ENCODE results near the gene AADAT. TPM values are rescaled to one million over a fixed set of nuclear protein-coding genes. Genes with fewer than 3 reads are reported as not detected.

AADAT gene
- total RNA-seq, 1 donor from 2014 or later, result 36.3 TPM

DNA sequence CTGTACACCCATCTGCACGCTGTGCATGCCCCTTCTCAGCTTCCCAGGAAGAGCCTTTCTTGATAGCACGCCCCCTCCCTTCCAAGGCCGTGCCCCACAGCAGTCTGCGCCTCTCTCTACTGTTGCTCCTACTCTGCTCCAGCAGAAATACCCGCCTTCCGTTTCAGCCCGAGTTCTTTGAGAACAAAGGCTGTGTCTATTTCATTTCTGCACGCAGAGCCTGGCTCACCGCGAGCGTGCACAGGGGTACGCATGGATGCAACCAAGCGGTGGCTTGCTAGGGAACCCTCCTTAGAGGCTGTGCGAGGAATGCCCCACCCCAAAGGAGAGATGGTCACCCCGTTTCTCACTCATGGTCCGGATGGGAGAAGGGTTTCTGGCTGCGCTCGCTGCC lies 485 bp downstream of the AADAT start:
- Mint-ChIP-seq H3K4me1 (peaks cover 29% of the 10 kb centered on the region), H3K27me3 (ENCODE audit: low read depth) (no peaks in the 10 kb centered on the region), H3K27ac (peak overlapping the region; percentile 89), H3K9me3 (no peaks in the 10 kb centered on the region), H3K36me3 (peaks cover 19% of the 10 kb centered on the region), H3K4me3 (peak overlapping the region; percentile 92)
- TF ChIP-seq CTCF (IDR thresholded peaks at IDR 0.05; ENCODE audit: unreplicated experiment), result no peak
- peak in 1 of 2 experiments; percentile 45 for DNase-seq (ENCODE audit: low spot score in 2 of 2, unreplicated experiment in 2 of 2)

- no peak for TF ChIP-seq CTCF (IDR thresholded peaks at IDR 0.05; ENCODE audit: unreplicated experiment)
- Mint-ChIP-seq H3K4me3 (peak overlapping the region; percentile 92), H3K9me3 (peaks cover 4% of the 10 kb centered on the region), H3K36me3 (peaks cover 23% of the 10 kb centered on the region), H3K27me3 (ENCODE audit: low read depth) (no peaks in the 10 kb centered on the region), H3K27ac (peak overlapping the region; percentile 89), H3K4me1 (peaks cover 25% of the 10 kb centered on the region)
- DNase-seq (ENCODE audit: low spot score in 2 of 2, unreplicated experiment in 2 of 2), result no peak
Observed at GRCh38 chr4:170088716-170089115, 1.0 kb downstream of the AADAT start.

DNA sequence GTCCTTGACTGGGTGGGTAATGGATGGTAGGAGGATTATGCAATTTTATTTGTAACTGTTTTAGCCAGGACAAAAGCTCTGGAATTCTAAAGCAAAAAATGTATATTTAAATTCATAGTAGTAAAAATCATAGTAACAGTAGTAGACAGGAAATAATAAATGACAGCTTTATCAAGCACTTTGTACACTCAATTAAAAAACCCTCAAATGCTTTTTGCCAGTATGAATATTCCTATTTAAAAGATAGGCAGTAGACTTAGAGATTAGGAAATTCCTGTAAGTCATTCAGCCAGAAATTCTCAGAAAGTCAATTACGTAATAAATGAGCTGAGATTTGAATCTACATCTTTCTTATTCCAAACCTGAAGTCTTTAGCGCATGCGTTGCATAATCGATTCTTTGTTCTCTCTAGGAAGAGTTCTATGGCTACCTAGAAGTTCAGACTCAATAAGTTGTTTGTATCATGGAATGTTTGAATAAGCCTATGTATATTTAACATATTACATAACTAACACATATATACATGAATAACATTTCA lies 2.5 kb downstream of the AADAT start:
- no peaks in the 10 kb centered on the region for H3K27me3 Mint-ChIP-seq (ENCODE audit: low read depth)
- TF ChIP-seq CTCF (IDR thresholded peaks at IDR 0.05; ENCODE audit: unreplicated experiment), result no peak
- DNase-seq (ENCODE audit: low spot score in 2 of 2, unreplicated experiment in 2 of 2), result no peak
- no peak overlapping the region for H3K4me3 Mint-ChIP-seq
- peaks cover 38% of the 10 kb centered on the region for H3K36me3 Mint-ChIP-seq
- no peak overlapping the region for H3K27ac Mint-ChIP-seq
- peaks cover 10% of the 10 kb centered on the region for H3K9me3 Mint-ChIP-seq
- peaks cover 25% of the 10 kb centered on the region for H3K4me1 Mint-ChIP-seq

GRCh38 chr4:170083541-170083940 lies 6.2 kb downstream of the AADAT start:
- peaks cover 7% of the 10 kb centered on the region for H3K4me1 Mint-ChIP-seq
- H3K36me3 Mint-ChIP-seq, result peaks cover 70% of the 10 kb centered on the region
- DNase-seq (ENCODE audit: low spot score in 2 of 2, unreplicated experiment in 2 of 2), result no peak

DNA sequence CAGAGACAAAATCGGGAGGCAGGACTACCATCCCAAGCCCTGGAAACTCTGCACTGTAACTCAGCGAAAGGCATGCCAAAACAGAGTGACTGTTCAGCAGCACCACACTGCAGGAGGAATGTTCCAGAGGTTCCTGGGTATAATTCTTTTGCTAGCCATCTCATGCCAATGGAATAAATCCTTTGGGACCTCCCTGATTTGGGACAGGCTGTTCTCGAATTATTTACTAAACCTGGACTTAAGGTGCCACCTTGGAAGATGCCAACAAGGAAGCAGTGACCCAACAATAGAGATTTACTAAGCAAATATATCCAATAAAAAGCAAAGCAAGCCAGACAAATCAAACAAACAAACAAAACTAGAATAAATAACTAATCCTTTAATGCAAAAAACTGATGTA lies 9.3 kb downstream of the AADAT start:
- no peak for DNase-seq (ENCODE audit: low spot score in 2 of 2, unreplicated experiment in 2 of 2)
- peaks cover 24% of the 10 kb centered on the region for H3K9me3 Mint-ChIP-seq
- H3K36me3 Mint-ChIP-seq, result peaks cover 81% of the 10 kb centered on the region
- H3K4me1 Mint-ChIP-seq, result no peaks in the 10 kb centered on the region
- TF ChIP-seq CTCF (IDR thresholded peaks at IDR 0.05; ENCODE audit: unreplicated experiment), result no peak
- no peak overlapping the region for H3K27ac Mint-ChIP-seq
- H3K27me3 Mint-ChIP-seq (ENCODE audit: low read depth), result no peaks in the 10 kb centered on the region
- no peak overlapping the region for H3K4me3 Mint-ChIP-seq

More at GRCh38 chr4:170083541-170083940, 6.2 kb downstream of the AADAT start:
- Mint-ChIP-seq H3K27me3 (ENCODE audit: low read depth) (no peaks in the 10 kb centered on the region), H3K9me3 (peaks cover 24% of the 10 kb centered on the region), H3K27ac (no peak overlapping the region), H3K4me3 (no peak overlapping the region)
- no peak for TF ChIP-seq CTCF (IDR thresholded peaks at IDR 0.05; ENCODE audit: unreplicated experiment)

DNA sequence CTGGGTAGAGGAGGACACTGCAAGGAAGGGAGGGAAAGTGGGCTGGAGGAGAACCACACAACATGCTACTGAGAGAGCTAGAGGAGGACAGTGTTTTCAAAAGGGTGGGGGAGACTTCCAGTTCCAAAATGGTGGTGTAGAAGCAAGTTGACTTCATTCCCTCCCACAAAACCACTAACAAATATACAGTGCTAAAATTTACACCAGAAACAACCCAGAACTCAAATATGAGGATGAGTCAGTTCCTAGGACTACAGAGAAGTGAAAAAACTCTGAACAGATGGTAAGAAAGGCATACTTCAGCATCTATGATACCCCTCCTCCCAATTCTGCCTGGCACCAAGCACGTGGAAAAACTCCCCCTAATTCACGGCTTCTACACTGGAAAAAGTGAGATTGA lies 9.8 kb downstream of the AADAT start:
- H3K27ac Mint-ChIP-seq, result no peak overlapping the region
- H3K9me3 Mint-ChIP-seq, result peaks cover 24% of the 10 kb centered on the region
- H3K36me3 Mint-ChIP-seq, result peaks cover 80% of the 10 kb centered on the region
- no peaks in the 10 kb centered on the region for H3K27me3 Mint-ChIP-seq (ENCODE audit: low read depth)
- H3K4me3 Mint-ChIP-seq, result no peak overlapping the region
- H3K4me1 Mint-ChIP-seq, result no peaks in the 10 kb centered on the region
- DNase-seq (ENCODE audit: low spot score in 2 of 2, unreplicated experiment in 2 of 2), result no peak
- TF ChIP-seq CTCF (IDR thresholded peaks at IDR 0.05; ENCODE audit: unreplicated experiment), result no peak
